IPS-NIHi7 (cell line): ENCODE results near the gene PPIA.
A peak's percentile ranks its signal among the peaks of the same experiment; 100 is the strongest.
"Not testable (repeated sequence)": the region's sequence is repeated elsewhere in the genome, so short reads cannot be mapped to it uniquely, and the experiment has no call there.

Experiments used
- DNase-seq: peaks from one replicate; pipeline ENCODE4 v3.0.0; 2012; ENCODE audit warnings: mixed read lengths; ENCODE audit errors: extremely low spot score

The PPIA gene

GRCh38 chr7:44787762-44788161, 8.7 kb upstream of the PPIA start:
- no peak for DNase-seq

- DNase-seq = no peak
Measured at GRCh38 chr7:44789990-44790389, 6.5 kb upstream of the PPIA start.

GRCh38 chr7:44791278-44792219, 4.9 kb upstream of the PPIA start:
- DNase-seq = no peak

- no peak for DNase-seq
Measured at GRCh38 chr7:44793919-44794318, 2.6 kb upstream of the PPIA start.

GRCh38 chr7:44794331-44794730, 2.1 kb upstream of the PPIA start:
- DNase-seq = no peak

GRCh38 chr7:44796034-44796503, 412 bp upstream of the PPIA start:
- peak; percentile 76 for DNase-seq

GRCh38 chr7:44797329-44798258, 1.1 kb downstream of the PPIA start:
- peak; percentile 75 for DNase-seq

GRCh38 chr7:44798649-44799305, 2.3 kb downstream of the PPIA start:
- DNase-seq = no peak

- no peak for DNase-seq
Measured at GRCh38 chr7:44799939-44800338, 3.5 kb downstream of the PPIA start.

GRCh38 chr7:44801890-44802289, 5.4 kb downstream of the PPIA start:
- DNase-seq = no peak

GRCh38 chr7:44802418-44803025, 6.0 kb downstream of the PPIA start:
- no peak for DNase-seq

- DNase-seq = not testable (repeated sequence)
Measured at GRCh38 chr7:44803828-44804519, 7.5 kb downstream of the PPIA start.

GRCh38 chr7:44805950-44806349, 9.5 kb downstream of the PPIA start:
- no peak for DNase-seq

- no peak for DNase-seq
Measured at GRCh38 chr7:44808914-44809393, 12.5 kb downstream of the PPIA start.

- DNase-seq = no peak
Measured at GRCh38 chr7:44811093-44811492, 14.6 kb downstream of the PPIA start.

- DNase-seq = no peak
Measured at GRCh38 chr7:44811571-44811970, 15.1 kb downstream of the PPIA start.

- no peak for DNase-seq
Measured at GRCh38 chr7:44814919-44815318, 18.4 kb downstream of the PPIA start.

GRCh38 chr7:44819292-44819691, 22.8 kb downstream of the PPIA start:
- peak; percentile 26 for DNase-seq

GRCh38 chr7:44823255-44823781, 26.8 kb downstream of the PPIA start:
- DNase-seq = no peak

- DNase-seq = no peak
Measured at GRCh38 chr7:44824894-44825526, 28.5 kb downstream of the PPIA start.
